Lower leg skin (tissue), 3 donors: ENCODE measurements around the gene DNAJC2.

Experiments
- POLR2A ChIP-seq, 2 donors: fragments of 450-650 bp; IDR thresholded peaks; one replicate each; pipeline ENCODE4 v1.6.1; 2016 to 2017; ENCODE audit warnings: antibody characterized with exemption in 2 of 2, mild to moderate bottlenecking in 1 of 2, moderate library complexity in 1 of 2
- TF ChIP-seq, protein P1 (sequence below), 3 donors: fragments of 450-650 bp; IDR thresholded peaks; one replicate each; pipeline ENCODE4 v1.5.1; 2016; ENCODE audit warnings: antibody characterized with exemption in 3 of 3, mild to moderate bottlenecking in 3 of 3, moderate library complexity in 2 of 3

DNA sequence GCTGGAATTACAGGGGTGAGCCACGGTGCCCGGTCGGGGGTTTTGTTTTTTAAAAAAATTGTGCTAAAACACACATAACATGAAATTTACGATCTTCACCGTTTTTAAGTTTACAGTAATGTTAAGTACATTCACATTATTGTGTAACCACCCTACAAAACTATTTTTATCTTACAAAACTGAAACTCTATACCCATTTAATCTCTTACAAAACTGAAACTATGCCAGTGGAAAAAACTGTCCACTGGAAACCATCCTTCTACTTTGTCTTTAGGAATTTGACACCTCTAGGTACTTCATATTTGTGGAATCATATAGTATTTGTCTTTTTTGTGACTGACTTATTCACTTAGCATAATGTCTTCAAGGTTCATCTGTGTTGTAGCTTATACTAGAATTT lies 1.8 kb upstream of the DNAJC2 start:
- TF ChIP-seq POLR2A (IDR thresholded peaks at IDR 0.05) = no peak
- TF ChIP-seq, protein P1, sequence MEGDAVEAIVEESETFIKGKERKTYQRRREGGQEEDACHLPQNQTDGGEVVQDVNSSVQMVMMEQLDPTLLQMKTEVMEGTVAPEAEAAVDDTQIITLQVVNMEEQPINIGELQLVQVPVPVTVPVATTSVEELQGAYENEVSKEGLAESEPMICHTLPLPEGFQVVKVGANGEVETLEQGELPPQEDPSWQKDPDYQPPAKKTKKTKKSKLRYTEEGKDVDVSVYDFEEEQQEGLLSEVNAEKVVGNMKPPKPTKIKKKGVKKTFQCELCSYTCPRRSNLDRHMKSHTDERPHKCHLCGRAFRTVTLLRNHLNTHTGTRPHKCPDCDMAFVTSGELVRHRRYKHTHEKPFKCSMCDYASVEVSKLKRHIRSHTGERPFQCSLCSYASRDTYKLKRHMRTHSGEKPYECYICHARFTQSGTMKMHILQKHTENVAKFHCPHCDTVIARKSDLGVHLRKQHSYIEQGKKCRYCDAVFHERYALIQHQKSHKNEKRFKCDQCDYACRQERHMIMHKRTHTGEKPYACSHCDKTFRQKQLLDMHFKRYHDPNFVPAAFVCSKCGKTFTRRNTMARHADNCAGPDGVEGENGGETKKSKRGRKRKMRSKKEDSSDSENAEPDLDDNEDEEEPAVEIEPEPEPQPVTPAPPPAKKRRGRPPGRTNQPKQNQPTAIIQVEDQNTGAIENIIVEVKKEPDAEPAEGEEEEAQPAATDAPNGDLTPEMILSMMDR (IDR thresholded peaks at IDR 0.05) = no peak
